Mammary epithelial cell (primary cell): Measurements from ENCODE around the gene UNCX.

Experiments used
- CTCF ChIP-seq, 2 donors: IDR thresholded peaks in 1 of 2; conservative IDR thresholded peaks in 1 of 2; 2 replicates each; pipeline ENCODE4 v1.5.1; 2011 to 2012; ENCODE audit warnings: inconsistent platforms in 2 of 2, low read length in 2 of 2, mild to moderate bottlenecking in 2 of 2, control low read depth in 1 of 2, low read depth in 1 of 2; ENCODE audit not compliant: insufficient read depth in 1 of 2; ENCODE audit errors: extremely low read depth in 1 of 2
- EZH2 ChIP-seq: IDR thresholded peaks from 2 replicates; pipeline ENCODE4 v1.6.1; 2012; ENCODE audit warnings: low read length, inconsistent platforms, borderline replicate concordance

- TF ChIP-seq CTCF (conservative IDR thresholded peaks at IDR 0.05 in 1 of 2, IDR thresholded peaks at IDR 0.05 in 1 of 2; ENCODE audit: extremely low read depth in 1 of 2, insufficient read depth in 1 of 2, low read depth in 1 of 2, low read length in 2 of 2) (no peak), EZH2 (no peak)
Observed at GRCh38 chr7:1229956-1230355, 2.7 kb upstream of the UNCX start.
